GM23338 (cell line): ENCODE data around the gene THADA. TPM values are rescaled to one million over a fixed set of nuclear protein-coding genes. Genes with fewer than 3 reads are reported as not detected.

Experiments used
- ATAC-seq: fragments of 200-7000 bp; cut with Tn5 transposase; 3 replicates; pipeline ENCODE4 v1.9.1; 2020
- DNase-seq: peaks from one replicate; pipeline ENCODE4 v3.0.0-alpha.2; 2015; ENCODE audit warnings: low spot score
- H2AFZ ChIP-seq: fragments of 200-600 bp; sonication (generic); 2 replicates; pipeline ENCODE4 v1.8.0; 2016; ENCODE audit warnings: antibody characterized with exemption, mild to moderate bottlenecking, moderate library complexity
- H3F3A ChIP-seq: fragments of 200-600 bp; sonication (generic); replicated peaks from 2 replicates; pipeline ENCODE4 v1.8.0; 2017; ENCODE audit warnings: antibody characterized with exemption, mixed run types, low read depth
- H3K27ac ChIP-seq: fragments of 200-600 bp; sonication (generic); 2 replicates; pipeline ENCODE4 v1.6.1; 2016; ENCODE audit warnings: low read depth
- H3K27me3 ChIP-seq: fragments of 200-600 bp; sonication (generic); 2 replicates; pipeline ENCODE4 v1.8.0; 2016; ENCODE audit warnings: mild to moderate bottlenecking, mixed run types, moderate library complexity; ENCODE audit not compliant: insufficient read depth
- H3K36me3 ChIP-seq: fragments of 200-600 bp; sonication (generic); 2 replicates; pipeline ENCODE4 v1.8.0; 2016; ENCODE audit warnings: mild to moderate bottlenecking; ENCODE audit not compliant: insufficient read depth
- H3K4me1 ChIP-seq: fragments of 200-600 bp; sonication (generic); 2 replicates; pipeline ENCODE4 v1.8.0; 2016; ENCODE audit warnings: mild to moderate bottlenecking, moderate library complexity; ENCODE audit not compliant: insufficient read depth
- H3K4me2 ChIP-seq: fragments of 200-600 bp; sonication (generic); 2 replicates; pipeline ENCODE4 v1.7.1; 2017; ENCODE audit warnings: mixed run types
- H3K4me3 ChIP-seq: fragments of 200-600 bp; sonication (generic); 2 replicates; pipeline ENCODE4 v1.6.1; 2016; ENCODE audit warnings: mixed run types
- H3K79me2 ChIP-seq: fragments of 200-600 bp; sonication (generic); replicated peaks from 2 replicates; pipeline ENCODE4 v1.8.0; 2017; ENCODE audit warnings: mild to moderate bottlenecking; ENCODE audit not compliant: insufficient read depth
- H3K9me2 ChIP-seq: fragments of 200-600 bp; sonication (generic); 2 replicates; pipeline ENCODE4 v1.8.0; 2017; ENCODE audit not compliant: insufficient read depth
- H4K20me1 ChIP-seq: fragments of 200-600 bp; sonication (generic); replicated peaks from 2 replicates; pipeline ENCODE4 v1.8.0; 2017; ENCODE audit warnings: mild to moderate bottlenecking; ENCODE audit not compliant: insufficient read depth
- H3K27ac Mint-ChIP-seq: 2 replicates; pipeline ENCODE4 v1.8.0; 2020; ENCODE audit warnings: inconsistent platforms, mild to moderate bottlenecking, moderate library complexity, mixed read lengths
- H3K27me3 Mint-ChIP-seq: 3 replicates; pipeline ENCODE4 v1.8.0; 2022; ENCODE audit warnings: low read depth, mild to moderate bottlenecking, moderate library complexity, mixed read lengths, inconsistent platforms; ENCODE audit not compliant: insufficient read depth, poor library complexity
- H3K36me3 Mint-ChIP-seq: 3 replicates; pipeline ENCODE4 v1.8.0; 2021; ENCODE audit warnings: low read depth, mild to moderate bottlenecking, inconsistent platforms, moderate library complexity, mixed read lengths
- H3K4me1 Mint-ChIP-seq: 3 replicates; pipeline ENCODE4 v1.8.0; 2020; ENCODE audit warnings: mild to moderate bottlenecking, inconsistent platforms, mixed read lengths
- H3K4me3 Mint-ChIP-seq: 3 replicates; pipeline ENCODE4 v1.8.0; 2021; ENCODE audit warnings: moderate library complexity, mild to moderate bottlenecking, inconsistent platforms, mixed read lengths
- H3K9me3 Mint-ChIP-seq: 3 replicates; pipeline ENCODE4 v1.8.0; 2020; ENCODE audit warnings: moderate library complexity, mild to moderate bottlenecking, inconsistent platforms, mixed read lengths
- CREB1 ChIP-seq: fragments of 250-450 bp; sonication (Bioruptor Pico); IDR thresholded peaks from 2 replicates; pipeline ENCODE4 v1.5.0; 2020; ENCODE audit warnings: low read depth, mild to moderate bottlenecking, moderate library complexity
- ETS1 ChIP-seq: IDR thresholded peaks from 2 replicates; pipeline ENCODE4 v1.6.1; 2016; ENCODE audit warnings: antibody characterized with exemption
- EZH2 ChIP-seq: fragments of 200-600 bp; sonication (generic); IDR thresholded peaks from one replicate; pipeline ENCODE4 v1.8.0; 2017; ENCODE audit warnings: antibody characterized with exemption, mild to moderate bottlenecking, low read depth; ENCODE audit not compliant: unreplicated experiment
- EZH2phosphoT487 ChIP-seq: fragments of 200-600 bp; sonication (generic); IDR thresholded peaks from one replicate; pipeline ENCODE4 v1.8.1; 2018; ENCODE audit warnings: antibody characterized with exemption; ENCODE audit not compliant: unreplicated experiment
- JUNB ChIP-seq: IDR thresholded peaks from one replicate; pipeline ENCODE4 v1.6.1; 2016; ENCODE audit warnings: antibody characterized with exemption; ENCODE audit not compliant: unreplicated experiment
- NANOG ChIP-seq: IDR thresholded peaks from 2 replicates; pipeline ENCODE4 v1.6.1; 2016; ENCODE audit warnings: antibody characterized with exemption, borderline replicate concordance
- POLR2AphosphoS5 ChIP-seq: IDR thresholded peaks from 2 replicates; pipeline ENCODE4 v1.6.1; 2016; ENCODE audit warnings: antibody characterized with exemption, low read depth
- REST ChIP-seq: IDR thresholded peaks from one replicate; pipeline ENCODE4 v1.6.1; 2018; ENCODE audit warnings: antibody characterized with exemption; ENCODE audit not compliant: unreplicated experiment
- STAT1 ChIP-seq: IDR thresholded peaks from one replicate; pipeline ENCODE4 v1.6.1; 2016; ENCODE audit warnings: antibody characterized with exemption; ENCODE audit not compliant: unreplicated experiment
- ZNF114 ChIP-seq: fragments of 250-450 bp; sonication (Bioruptor Pico); IDR thresholded peaks from 2 replicates; pipeline ENCODE4 v1.5.0; 2020; ENCODE audit warnings: mild to moderate bottlenecking, moderate library complexity
- ZNF331 ChIP-seq: fragments of 250-450 bp; sonication (Bioruptor Pico); IDR thresholded peaks from 2 replicates; pipeline ENCODE4 v1.5.0; 2020; ENCODE audit warnings: low read depth, mild to moderate bottlenecking, moderate library complexity
- ZNF462 ChIP-seq: fragments of 250-450 bp; sonication (Bioruptor Pico); IDR thresholded peaks from 2 replicates; pipeline ENCODE4 v1.5.0; 2020; ENCODE audit warnings: mild to moderate bottlenecking, moderate library complexity
- polyA plus RNA-seq: library from polyadenylated mRNA; unstranded; fragments of >200 nt; fragmentation: Nextera tagmentation; extraction: Ambion mirVana; gene quantifications from 2 replicates; pipeline ENCODE4 v1.2.1, GENCODE V29; 2016
- total RNA-seq: library from RNA; depleted of rRNA; stranded (reverse); fragments of >200 nt; shearing (Covaris generic); gene quantifications from 2 replicates; pipeline ENCODE4 v1.2.3, GENCODE V29; 2014
- TF ChIP-seq, protein P1 (sequence below), 2 experiments: fragments of 200-600 bp in 1 of 2; sonication (generic) in 1 of 2; conservative IDR thresholded peaks; 2 replicates each; pipeline versions ENCODE4 v1.5.1 to v1.6.1; 2016 to 2017; ENCODE audit warnings: antibody characterized with exemption in 2 of 2, low read depth in 2 of 2, mild to moderate bottlenecking in 2 of 2, moderate library complexity in 1 of 2

The THADA gene
- total and polyA plus RNA-seq, 2 experiments from 2014 or later: 17.0 to 30.7 TPM

DNA sequence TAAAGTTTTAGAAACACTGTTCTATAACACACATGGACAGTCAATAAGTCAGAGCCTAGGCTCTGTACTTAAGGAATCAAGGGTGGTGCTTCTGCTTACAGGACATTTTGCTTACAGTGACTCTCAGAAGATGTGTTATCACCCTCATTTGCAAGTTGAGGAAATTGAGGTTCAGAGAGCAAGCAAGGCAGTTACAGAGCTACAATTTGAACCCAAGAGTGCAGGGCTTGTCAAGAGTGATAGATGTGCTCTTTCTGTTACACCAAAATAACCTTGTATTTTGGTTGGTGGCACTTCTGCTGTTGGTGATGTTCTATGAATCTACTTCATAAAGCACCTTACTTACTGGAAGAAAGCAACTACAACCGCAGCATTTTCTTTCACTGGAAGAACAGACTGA is 170.2 kb downstream of the THADA start:
- no peak overlapping the region for H3K27ac Mint-ChIP-seq
- no peak for DNase-seq
- Histone ChIP-seq H3K4me1 (no peaks in the 10 kb centered on the region), H3K79me2 (no peaks in the 10 kb centered on the region), H4K20me1 (no peaks in the 10 kb centered on the region), H3K4me3 (no peak overlapping the region), H3K4me2 (no peak overlapping the region), H3K36me3 (no peaks in the 10 kb centered on the region), H3F3A (no peaks in the 10 kb centered on the region), H2AFZ (no peak overlapping the region), H3K27ac (no peak overlapping the region), H3K27me3 (no peaks in the 10 kb centered on the region), H3K9me2 (no peaks in the 10 kb centered on the region)
- TF ChIP-seq ZNF462 (CRISPR knock-in tag) (no peak), ETS1 (no peak), EZH2 (no peak), ZNF114 (CRISPR knock-in tag) (no peak), CREB1 (CRISPR knock-in tag) (no peak), STAT1 (no peak), ZNF331 (no peak), REST (no peak), EZH2phosphoT487 (no peak), JUNB (no peak), POLR2AphosphoS5 (no peak), NANOG (no peak)
- TF ChIP-seq, protein P1, sequence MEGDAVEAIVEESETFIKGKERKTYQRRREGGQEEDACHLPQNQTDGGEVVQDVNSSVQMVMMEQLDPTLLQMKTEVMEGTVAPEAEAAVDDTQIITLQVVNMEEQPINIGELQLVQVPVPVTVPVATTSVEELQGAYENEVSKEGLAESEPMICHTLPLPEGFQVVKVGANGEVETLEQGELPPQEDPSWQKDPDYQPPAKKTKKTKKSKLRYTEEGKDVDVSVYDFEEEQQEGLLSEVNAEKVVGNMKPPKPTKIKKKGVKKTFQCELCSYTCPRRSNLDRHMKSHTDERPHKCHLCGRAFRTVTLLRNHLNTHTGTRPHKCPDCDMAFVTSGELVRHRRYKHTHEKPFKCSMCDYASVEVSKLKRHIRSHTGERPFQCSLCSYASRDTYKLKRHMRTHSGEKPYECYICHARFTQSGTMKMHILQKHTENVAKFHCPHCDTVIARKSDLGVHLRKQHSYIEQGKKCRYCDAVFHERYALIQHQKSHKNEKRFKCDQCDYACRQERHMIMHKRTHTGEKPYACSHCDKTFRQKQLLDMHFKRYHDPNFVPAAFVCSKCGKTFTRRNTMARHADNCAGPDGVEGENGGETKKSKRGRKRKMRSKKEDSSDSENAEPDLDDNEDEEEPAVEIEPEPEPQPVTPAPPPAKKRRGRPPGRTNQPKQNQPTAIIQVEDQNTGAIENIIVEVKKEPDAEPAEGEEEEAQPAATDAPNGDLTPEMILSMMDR (conservative IDR thresholded peaks at IDR 0.05; ENCODE audit: low read depth in 2 of 2): no peak
- peaks cover 3% of the 10 kb centered on the region; the same call in 1 of the 3 replicates for H3K36me3 Mint-ChIP-seq
- H3K9me3 Mint-ChIP-seq: no peaks in the 10 kb centered on the region
- no peak overlapping the region for H3K4me3 Mint-ChIP-seq
- no peaks in the 10 kb centered on the region for H3K27me3 Mint-ChIP-seq
- H3K4me1 Mint-ChIP-seq: no peaks in the 10 kb centered on the region
- no peak for ATAC-seq
